IMR-90 (cell line): ENCODE data around the gene POLR1A. TPM values are rescaled to one million over a fixed set of nuclear protein-coding genes. Genes with fewer than 3 reads are reported as not detected.

Source experiments
- ATAC-seq: fragments of 200-7000 bp; cut with Tn5 transposase; 2 replicates; pipeline ENCODE4 v1.9.1; 2020; ENCODE audit warnings: low read depth, mild to moderate bottlenecking, moderate library complexity
- BruUV-seq: library from RNA; stranded (reverse); fragments of 400-500 nt; replicated peaks from 2 replicates; lab custom pipeline; 2021; lab: Mats Ljungman, UMichigan
- CTCF ChIA-PET: fragments of 300-600 bp; formaldehyde crosslinking; extraction: SDS; loops from one replicate; lab custom pipeline; 2021; ENCODE audit warnings: antibody characterized with exemption; lab: Yijun Ruan, JAX
- POLR2A ChIA-PET: fragments of 300-600 bp; sonication (Branson Sonifier 250); formaldehyde crosslinking; loops from one replicate; lab custom pipeline; 2022; ENCODE audit warnings: antibody characterized with exemption; ENCODE audit not compliant: unreplicated experiment; lab: Charles Lee
- DNase-seq: peaks from one replicate; pipeline ENCODE4 v3.0.0; 2013
- H2AFZ ChIP-seq: replicated peaks from 2 replicates; pipeline ENCODE3; 2013; ENCODE audit warnings: low read length, mild to moderate bottlenecking; ENCODE audit not compliant: poor library complexity
- H2AK5ac ChIP-seq: 2 replicates; pipeline ENCODE4 v1.6.1; 2013; ENCODE audit warnings: low read depth, low read length, inconsistent platforms
- H2AK9ac ChIP-seq: replicated peaks from 2 replicates; pipeline ENCODE3; 2013; ENCODE audit warnings: mild to moderate bottlenecking, low read depth, low read length, moderate library complexity; ENCODE audit not compliant: poor library complexity
- H2BK120ac ChIP-seq: 2 replicates; pipeline ENCODE4 v1.6.1; 2013; ENCODE audit warnings: low read depth, low read length, inconsistent platforms
- H2BK15ac ChIP-seq: 3 replicates; pipeline ENCODE4 v1.6.1; 2013; ENCODE audit warnings: low read depth, low read length, inconsistent platforms
- H2BK20ac ChIP-seq: 2 replicates; pipeline ENCODE4 v1.6.1; 2013; ENCODE audit warnings: low read depth, mild to moderate bottlenecking, inconsistent platforms, low read length, moderate library complexity
- H2BK5ac ChIP-seq: 2 replicates; pipeline ENCODE4 v1.6.1; 2013; ENCODE audit warnings: mild to moderate bottlenecking, low read depth, low read length, inconsistent platforms; ENCODE audit not compliant: poor library complexity, severe bottlenecking
- H3K14ac ChIP-seq: replicated peaks from 2 replicates; pipeline ENCODE4 v1.6.1; 2013; ENCODE audit warnings: low read depth, low read length, inconsistent platforms
- H3K18ac ChIP-seq: 2 replicates; pipeline ENCODE4 v1.6.1; 2013; ENCODE audit warnings: low read depth, low read length, control low read depth
- H3K23ac ChIP-seq: 2 replicates; pipeline ENCODE4 v1.6.1; 2013; ENCODE audit warnings: low read depth, low read length, inconsistent platforms
- H3K27ac ChIP-seq: 2 replicates; pipeline ENCODE4 v1.5.1; 2013; ENCODE audit warnings: mild to moderate bottlenecking, control low read depth, low read length; ENCODE audit not compliant: insufficient read depth
- H3K27me3 ChIP-seq: 2 replicates; pipeline ENCODE4 v1.6.1; 2013; ENCODE audit warnings: low read length; ENCODE audit not compliant: control insufficient read depth, insufficient read depth
- H3K36me3 ChIP-seq: 2 replicates; pipeline ENCODE4 v1.6.1; 2013; ENCODE audit warnings: low read length, mixed read lengths; ENCODE audit not compliant: control insufficient read depth, insufficient read depth
- H3K4ac ChIP-seq: 2 replicates; pipeline ENCODE4 v1.6.1; 2013; ENCODE audit warnings: low read depth, low read length, inconsistent platforms
- H3K4me1 ChIP-seq: 2 replicates; pipeline ENCODE4 v1.6.1; 2013; ENCODE audit warnings: low read length, mixed read lengths; ENCODE audit not compliant: control insufficient read depth, insufficient read depth
- H3K4me2 ChIP-seq: 2 replicates; pipeline ENCODE4 v1.6.1; 2013; ENCODE audit warnings: low read depth, mild to moderate bottlenecking, control low read depth, low read length, moderate library complexity
- H3K4me3 ChIP-seq: 2 replicates; pipeline ENCODE4 v1.5.1; 2013; ENCODE audit warnings: low read depth, mild to moderate bottlenecking, control low read depth, low read length, moderate library complexity; ENCODE audit not compliant: insufficient read depth
- H3K56ac ChIP-seq: 2 replicates; pipeline ENCODE4 v1.6.1; 2013; ENCODE audit warnings: low read length, inconsistent platforms; ENCODE audit not compliant: insufficient read depth; ENCODE audit errors: extremely low read depth
- H3K79me1 ChIP-seq, 2 experiments: 2 replicates each; pipeline ENCODE4 v1.6.1; 2013; ENCODE audit warnings: low read length in 2 of 2, inconsistent platforms in 1 of 2, low read depth in 1 of 2
- H3K9ac ChIP-seq: 2 replicates; pipeline ENCODE4 v1.6.1; 2013; ENCODE audit warnings: low read depth, low read length, control low read depth
- H3K9me1 ChIP-seq: 2 replicates; pipeline ENCODE4 v1.6.1; 2013; ENCODE audit warnings: low read length, inconsistent platforms; ENCODE audit not compliant: insufficient read depth
- H3K9me3 ChIP-seq: 2 replicates; pipeline ENCODE4 v1.6.1; 2013; ENCODE audit warnings: low read length; ENCODE audit not compliant: control insufficient read depth, insufficient read depth
- H4K20me1 ChIP-seq: 2 replicates; pipeline ENCODE4 v1.6.1; 2013; ENCODE audit warnings: low read length, inconsistent platforms; ENCODE audit not compliant: insufficient read depth
- H4K5ac ChIP-seq: 2 replicates; pipeline ENCODE4 v1.6.1; 2013; ENCODE audit warnings: mild to moderate bottlenecking, low read depth, low read length, control low read depth
- H4K8ac ChIP-seq, 2 experiments: 2 replicates each; pipeline ENCODE4 v1.6.1; 2013; ENCODE audit warnings: low read depth in 2 of 2, low read length in 2 of 2, control low read depth in 1 of 2, inconsistent platforms in 1 of 2
- H4K91ac ChIP-seq: 2 replicates; pipeline ENCODE4 v1.6.1; 2013; ENCODE audit warnings: low read depth, low read length, inconsistent platforms; ENCODE audit not compliant: insufficient read depth
- BHLHE40 ChIP-seq: fragments of 150-350 bp; IDR thresholded peaks from 2 replicates; pipeline ENCODE4 v1.6.1; 2016; ENCODE audit warnings: mild to moderate bottlenecking, low read depth, low read length
- CEBPB ChIP-seq: IDR thresholded peaks from 2 replicates; pipeline ENCODE4 v1.6.1; 2012; ENCODE audit warnings: low read depth, low read length, improper control_type of control experiment
- CHD1 ChIP-seq: IDR thresholded peaks from 2 replicates; pipeline ENCODE4 v1.6.1; 2012; ENCODE audit warnings: low read depth, low read length, improper control_type of control experiment
- FOS ChIP-seq: fragments of 150-350 bp; IDR thresholded peaks from 2 replicates; pipeline ENCODE4 v1.6.1; 2016; ENCODE audit warnings: low read depth, low read length
- MAFK ChIP-seq: IDR thresholded peaks from 2 replicates; pipeline ENCODE4 v1.6.1; 2012; ENCODE audit warnings: low read depth, low read length, improper control_type of control experiment
- MAZ ChIP-seq: IDR thresholded peaks from 2 replicates; pipeline ENCODE4 v1.6.1; 2012; ENCODE audit warnings: low read depth, mild to moderate bottlenecking, low read length, improper control_type of control experiment, moderate library complexity, borderline replicate concordance
- MXI1 ChIP-seq: IDR thresholded peaks from 2 replicates; pipeline ENCODE4 v1.6.1; 2012; ENCODE audit warnings: low read depth, mild to moderate bottlenecking, low read length, moderate library complexity, borderline replicate concordance
- NFE2L2 ChIP-seq: fragments of 150-350 bp; IDR thresholded peaks from 2 replicates; pipeline ENCODE4 v1.6.1; 2016; ENCODE audit warnings: low read depth, mild to moderate bottlenecking, low read length
- POLR2A ChIP-seq: IDR thresholded peaks from 2 replicates; pipeline ENCODE4 v1.6.1; 2012; ENCODE audit warnings: mild to moderate bottlenecking, low read depth, low read length
- RAD21 ChIP-seq: IDR thresholded peaks from 2 replicates; pipeline ENCODE4 v1.6.1; 2012; ENCODE audit warnings: low read length, improper control_type of control experiment
- RCOR1 ChIP-seq: IDR thresholded peaks from 2 replicates; pipeline ENCODE4 v1.6.1; 2012; ENCODE audit warnings: mild to moderate bottlenecking, low read length, improper control_type of control experiment; ENCODE audit not compliant: insufficient replicate concordance
- RFX5 ChIP-seq: IDR thresholded peaks from 2 replicates; pipeline ENCODE4 v1.8.0; 2012; ENCODE audit warnings: low read depth, mild to moderate bottlenecking, low read length, moderate library complexity
- SMC3 ChIP-seq: fragments of 150-350 bp; IDR thresholded peaks from 2 replicates; pipeline ENCODE4 v1.6.1; 2016; ENCODE audit warnings: low read depth, mild to moderate bottlenecking, antibody characterized with exemption, low read length, moderate library complexity
- USF2 ChIP-seq: fragments of 150-350 bp; IDR thresholded peaks from 2 replicates; pipeline ENCODE4 v1.6.1; 2017; ENCODE audit warnings: mild to moderate bottlenecking, antibody characterized with exemption, low read length, low read depth
- dilution Hi-C: fragments of 300-500 bp; cut with HindIII; formaldehyde crosslinking; loops from one replicate; pipeline ENCODE4 v1.14.3; 2018; ENCODE audit warnings: low sequenced_read_pairs; ENCODE audit not compliant: unreplicated experiment
- in situ Hi-C: fragments of 300-500 bp; cut with MboI; formaldehyde crosslinking; loops from 3 replicates; pipeline ENCODE4 v1.14.3; 2019; ENCODE audit warnings: low sequenced_read_pairs, inconsistent platforms, mixed read lengths
- intact Hi-C: fragments of 100-400 bp; cut with micrococcal nuclease; formaldehyde crosslinking; loops from 2 replicates; pipeline ENCODE4 v1.10.0; 2022
- polyA plus RNA-seq, 3 experiments: library from polyadenylated mRNA; depleted of rRNA; stranded (reverse); fragments of >200 nt; gene quantifications; 2 replicates each; pipeline ENCODE4 v1.2.3, GENCODE V29; 2012; ENCODE audit warnings: low replicate concordance in 1 of 3
- total RNA-seq: library from RNA; depleted of rRNA; stranded (reverse); fragments of >200 nt; gene quantifications from 2 replicates; pipeline ENCODE4 v1.2.3, GENCODE V29; 2012
- TF ChIP-seq, protein P1 (sequence below): fragments of 150-350 bp; IDR thresholded peaks from 2 replicates; pipeline ENCODE4 v1.6.1; 2016; ENCODE audit warnings: low read depth, mild to moderate bottlenecking, low read length, moderate library complexity, borderline replicate concordance

Gene POLR1A
- total and polyA plus RNA-seq, 2 of the 4 experiments (the other 2 are of a cell fraction), result 7.6 to 27.4 TPM

GRCh38 chr2:86105969-86106945 lies 571 bp upstream of the POLR1A start, which contains the start of gene PTCD3 (continued):
- no peak for TF ChIP-seq RCOR1

DNA sequence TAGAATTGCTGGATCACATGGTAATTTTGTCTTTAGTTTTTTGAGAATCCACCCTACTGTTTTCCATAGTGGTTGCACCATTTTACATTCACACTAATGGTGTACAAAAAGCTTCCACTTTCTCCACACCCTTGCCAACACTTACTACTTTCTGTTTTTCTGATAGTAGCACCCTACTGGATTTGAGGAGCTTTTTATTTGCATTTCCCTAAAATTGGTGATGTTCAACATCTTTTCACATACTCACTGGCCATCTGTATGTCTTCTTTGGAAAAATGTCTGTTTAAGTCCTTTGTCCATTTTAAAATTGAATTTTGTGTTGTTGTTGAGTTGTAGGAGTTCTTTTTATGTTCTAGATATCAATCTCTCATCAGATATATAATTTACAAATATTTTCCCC lies 3.5 kb downstream of the POLR1A start:
- Histone ChIP-seq H4K91ac (no peak overlapping the region), H3K27ac (no peak overlapping the region), H3K79me1 (peaks cover 29 to 60% of the 10 kb centered on the region in 2 experiments), H4K8ac (no peak overlapping the region), H3K9ac (no peak overlapping the region), H3K56ac (no peak overlapping the region), H2AFZ (no peak overlapping the region), H3K4me3 (no peak overlapping the region), H2AK5ac (no peak overlapping the region), H3K14ac (no peak overlapping the region), H3K23ac (no peak overlapping the region), H3K27me3 (no peaks in the 10 kb centered on the region), H3K36me3 (peaks cover 16% of the 10 kb centered on the region), H3K4me2 (no peak overlapping the region), H2BK20ac (no peak overlapping the region), H2BK15ac (no peak overlapping the region), H2BK5ac (no peak overlapping the region), H3K9me1 (no peaks in the 10 kb centered on the region), H2AK9ac (no peak overlapping the region), H4K20me1 (peaks cover 19% of the 10 kb centered on the region), H3K4ac (no peak overlapping the region), H2BK120ac (no peak overlapping the region), H3K9me3 (no peaks in the 10 kb centered on the region), H3K18ac (no peak overlapping the region), H4K5ac (no peak overlapping the region), H3K4me1 (peaks cover 2% of the 10 kb centered on the region; the same call in 1 of the 2 replicates)
- intact Hi-C loops (no loop called here), in situ Hi-C loops (no loop called here), dilution Hi-C loops (no loop called here)
- ChIA-PET POLR2A (no interaction called here), CTCF (no interaction called here)
- no TSS peak for BruUV-seq
- DNase-seq (no peak), ATAC-seq (no peak)
- TF ChIP-seq USF2, result no peak
- TF ChIP-seq RFX5, result no peak
- TF ChIP-seq MXI1, result no peak
- TF ChIP-seq FOS, result no peak
- TF ChIP-seq RCOR1, result no peak
- TF ChIP-seq CHD1, result no peak
- no peak for TF ChIP-seq RAD21
- no peak for TF ChIP-seq SMC3
- TF ChIP-seq MAFK, result no peak
- no peak for TF ChIP-seq MAZ
- TF ChIP-seq BHLHE40, result no peak
- no peak for TF ChIP-seq NFE2L2
- TF ChIP-seq, protein P1, sequence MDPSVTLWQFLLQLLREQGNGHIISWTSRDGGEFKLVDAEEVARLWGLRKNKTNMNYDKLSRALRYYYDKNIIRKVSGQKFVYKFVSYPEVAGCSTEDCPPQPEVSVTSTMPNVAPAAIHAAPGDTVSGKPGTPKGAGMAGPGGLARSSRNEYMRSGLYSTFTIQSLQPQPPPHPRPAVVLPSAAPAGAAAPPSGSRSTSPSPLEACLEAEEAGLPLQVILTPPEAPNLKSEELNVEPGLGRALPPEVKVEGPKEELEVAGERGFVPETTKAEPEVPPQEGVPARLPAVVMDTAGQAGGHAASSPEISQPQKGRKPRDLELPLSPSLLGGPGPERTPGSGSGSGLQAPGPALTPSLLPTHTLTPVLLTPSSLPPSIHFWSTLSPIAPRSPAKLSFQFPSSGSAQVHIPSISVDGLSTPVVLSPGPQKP, result no peak
- TF ChIP-seq CEBPB, result no peak
- no peak for TF ChIP-seq POLR2A
